DOHH2 (cell line): ENCODE data around the gene CACNA2D3.

Experiments used
- H3F3A ChIP-seq: fragments of 200-600 bp; sonication (generic), shearing (Covaris generic); 2 replicates; pipeline ENCODE4 v1.6.0; 2016; ENCODE audit warnings: antibody characterized with exemption, mild to moderate bottlenecking; ENCODE audit not compliant: control insufficient read depth, insufficient read depth
- H3K27ac ChIP-seq: fragments of 200-600 bp; sonication (generic); 2 replicates; pipeline ENCODE4 v1.5.1; 2014; ENCODE audit warnings: low read depth, mild to moderate bottlenecking, low read length, moderate library complexity
- H3K27me3 ChIP-seq: fragments of 200-600 bp; sonication (generic); 2 replicates; pipeline ENCODE4 v1.6.1; 2014; ENCODE audit warnings: mild to moderate bottlenecking, low read length, mixed read lengths; ENCODE audit not compliant: control insufficient read depth
- H3K36me3 ChIP-seq: fragments of 200-600 bp; sonication (generic); 2 replicates; pipeline ENCODE4 v1.6.1; 2014; ENCODE audit warnings: mild to moderate bottlenecking, low read length, moderate library complexity, mixed read lengths; ENCODE audit not compliant: control insufficient read depth
- H3K4me1 ChIP-seq: fragments of 200-600 bp; sonication (generic); 2 replicates; pipeline ENCODE4 v1.6.1; 2014; ENCODE audit warnings: mild to moderate bottlenecking, low read length, mixed read lengths; ENCODE audit not compliant: control insufficient read depth
- H3K4me2 ChIP-seq: fragments of 200-600 bp; sonication (generic); 2 replicates; pipeline ENCODE4 v1.6.0; 2014; ENCODE audit warnings: mild to moderate bottlenecking, low read length, moderate library complexity
- H3K4me3 ChIP-seq: fragments of 200-600 bp; sonication (generic); 2 replicates; pipeline ENCODE4 v1.5.1; 2014; ENCODE audit warnings: mild to moderate bottlenecking, low read length, mixed read lengths
- H3K79me2 ChIP-seq: fragments of 200-600 bp; sonication (generic); 2 replicates; pipeline ENCODE4 v1.6.1; 2014; ENCODE audit warnings: mild to moderate bottlenecking, low read length, mixed read lengths; ENCODE audit not compliant: control insufficient read depth
- H3K9me2 ChIP-seq: fragments of 200-600 bp; sonication (generic); replicated peaks from 2 replicates; pipeline ENCODE4 v1.6.1; 2014; ENCODE audit warnings: mild to moderate bottlenecking, low read length, mixed read lengths; ENCODE audit not compliant: control insufficient read depth
- H3K9me3 ChIP-seq: fragments of 200-600 bp; sonication (generic); 2 replicates; pipeline ENCODE4 v1.6.1; 2014; ENCODE audit warnings: antibody characterized with exemption, low read length, mixed read lengths; ENCODE audit not compliant: control insufficient read depth, insufficient read depth
- H4K20me1 ChIP-seq: fragments of 200-600 bp; sonication (generic); 2 replicates; pipeline ENCODE4 v1.6.0; 2014; ENCODE audit warnings: low read depth, mild to moderate bottlenecking, antibody characterized with exemption, low read length, moderate library complexity; ENCODE audit not compliant: control insufficient read depth, insufficient read depth
- EZH2phosphoT487 ChIP-seq: fragments of 200-600 bp; sonication (generic); IDR thresholded peaks from 2 replicates; pipeline ENCODE4 v1.6.1; 2017; ENCODE audit warnings: borderline replicate concordance, mild to moderate bottlenecking, antibody characterized with exemption, low read length, moderate library complexity, mixed read lengths
- TF ChIP-seq, protein P1 (sequence below): fragments of 200-600 bp; sonication (generic); IDR thresholded peaks from one replicate; pipeline ENCODE4 v1.5.1; 2014; ENCODE audit warnings: antibody characterized with exemption, mild to moderate bottlenecking, low read depth, low read length; ENCODE audit not compliant: poor library complexity, severe bottlenecking

CACNA2D3 gene

DNA sequence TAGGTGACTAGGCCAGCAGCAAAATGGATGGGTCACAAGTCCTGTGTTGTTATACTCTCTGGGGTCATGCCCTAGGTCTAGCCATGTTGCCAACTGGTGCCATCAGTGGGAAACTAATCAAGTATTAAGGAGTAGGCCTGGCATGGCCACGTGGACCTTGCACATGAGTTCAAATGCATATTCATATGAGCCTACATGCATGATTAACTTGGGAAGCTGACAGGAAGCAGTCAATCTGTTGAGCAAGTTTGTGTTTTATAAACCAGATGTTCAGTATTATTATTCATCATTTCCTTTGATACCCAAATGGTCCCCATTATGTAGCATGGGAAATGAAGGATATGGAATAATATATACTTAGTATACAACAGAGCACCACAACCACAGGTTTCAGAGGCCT is 710.5 kb downstream of the CACNA2D3 start:
- Histone ChIP-seq H3K4me2 (no peak overlapping the region), H3F3A (no peaks in the 10 kb centered on the region), H3K27ac (no peak overlapping the region), H4K20me1 (no peaks in the 10 kb centered on the region), H3K9me3 (no peaks in the 10 kb centered on the region; the same call in 1 of the 2 replicates), H3K4me3 (no peak overlapping the region), H3K79me2 (no peaks in the 10 kb centered on the region), H3K4me1 (no peaks in the 10 kb centered on the region), H3K36me3 (no peaks in the 10 kb centered on the region), H3K27me3 (no peaks in the 10 kb centered on the region), H3K9me2 (no peaks in the 10 kb centered on the region)
- TF ChIP-seq EZH2phosphoT487: no peak
- TF ChIP-seq, protein P1, sequence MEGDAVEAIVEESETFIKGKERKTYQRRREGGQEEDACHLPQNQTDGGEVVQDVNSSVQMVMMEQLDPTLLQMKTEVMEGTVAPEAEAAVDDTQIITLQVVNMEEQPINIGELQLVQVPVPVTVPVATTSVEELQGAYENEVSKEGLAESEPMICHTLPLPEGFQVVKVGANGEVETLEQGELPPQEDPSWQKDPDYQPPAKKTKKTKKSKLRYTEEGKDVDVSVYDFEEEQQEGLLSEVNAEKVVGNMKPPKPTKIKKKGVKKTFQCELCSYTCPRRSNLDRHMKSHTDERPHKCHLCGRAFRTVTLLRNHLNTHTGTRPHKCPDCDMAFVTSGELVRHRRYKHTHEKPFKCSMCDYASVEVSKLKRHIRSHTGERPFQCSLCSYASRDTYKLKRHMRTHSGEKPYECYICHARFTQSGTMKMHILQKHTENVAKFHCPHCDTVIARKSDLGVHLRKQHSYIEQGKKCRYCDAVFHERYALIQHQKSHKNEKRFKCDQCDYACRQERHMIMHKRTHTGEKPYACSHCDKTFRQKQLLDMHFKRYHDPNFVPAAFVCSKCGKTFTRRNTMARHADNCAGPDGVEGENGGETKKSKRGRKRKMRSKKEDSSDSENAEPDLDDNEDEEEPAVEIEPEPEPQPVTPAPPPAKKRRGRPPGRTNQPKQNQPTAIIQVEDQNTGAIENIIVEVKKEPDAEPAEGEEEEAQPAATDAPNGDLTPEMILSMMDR: no peak

DNA sequence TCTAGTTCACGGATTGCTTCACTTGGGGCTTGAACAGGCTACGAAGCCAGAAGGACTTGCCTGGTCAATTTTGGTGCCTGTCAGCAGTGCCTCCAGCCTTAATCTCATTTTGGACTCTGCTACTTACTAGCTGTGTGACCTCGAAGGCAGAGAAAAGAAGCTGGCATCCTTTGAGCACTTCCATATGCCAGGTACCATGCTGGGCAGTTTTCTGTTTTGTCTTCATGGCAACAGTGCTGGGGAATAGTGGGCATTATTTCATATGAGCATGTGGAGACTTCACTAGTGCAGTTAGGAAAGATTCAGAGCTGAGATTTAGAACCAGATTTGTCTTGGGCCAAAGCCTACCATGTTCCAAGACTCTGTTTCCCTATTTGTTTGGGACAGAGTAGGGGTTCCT is 713.3 kb downstream of the CACNA2D3 start:
- Histone ChIP-seq H3F3A (no peaks in the 10 kb centered on the region), H4K20me1 (no peaks in the 10 kb centered on the region), H3K36me3 (no peaks in the 10 kb centered on the region), H3K27me3 (no peaks in the 10 kb centered on the region), H3K9me2 (no peaks in the 10 kb centered on the region), H3K4me3 (no peak overlapping the region), H3K79me2 (no peaks in the 10 kb centered on the region), H3K4me1 (no peaks in the 10 kb centered on the region), H3K4me2 (no peak overlapping the region), H3K27ac (no peak overlapping the region), H3K9me3 (no peaks in the 10 kb centered on the region)
- TF ChIP-seq, protein P1: no peak
- no peak for TF ChIP-seq EZH2phosphoT487

DNA sequence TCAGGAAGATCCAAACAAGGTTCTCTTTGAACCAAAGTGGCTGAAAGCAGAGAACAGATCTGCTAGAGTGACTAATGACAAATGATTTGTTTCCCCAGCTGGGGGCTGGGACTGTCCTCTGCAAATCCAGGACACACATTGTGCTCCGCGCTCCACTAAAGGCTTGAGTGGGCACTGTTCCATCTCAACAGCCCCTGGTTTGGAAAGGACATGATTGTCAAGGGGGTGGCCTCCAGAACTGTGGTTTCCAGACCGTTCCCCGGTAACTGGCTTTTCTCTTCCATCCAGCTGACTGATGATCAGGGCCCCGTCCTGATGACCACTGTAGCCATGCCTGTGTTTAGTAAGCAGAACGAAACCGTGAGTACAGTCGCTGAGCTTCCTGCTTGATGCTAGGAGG is 714.5 kb downstream of the CACNA2D3 start:
- H3K4me1 ChIP-seq: no peaks in the 10 kb centered on the region
- H3K36me3 ChIP-seq: no peaks in the 10 kb centered on the region
- H3K79me2 ChIP-seq: no peaks in the 10 kb centered on the region
- no peak overlapping the region for H3K27ac ChIP-seq
- H3K9me3 ChIP-seq: no peaks in the 10 kb centered on the region
- no peak overlapping the region for H3K4me3 ChIP-seq
- no peak overlapping the region for H3K4me2 ChIP-seq
- TF ChIP-seq, protein P1: no peak
- TF ChIP-seq EZH2phosphoT487: no peak
- no peaks in the 10 kb centered on the region for H3F3A ChIP-seq
- no peaks in the 10 kb centered on the region for H3K9me2 ChIP-seq
- H4K20me1 ChIP-seq: no peaks in the 10 kb centered on the region
- H3K27me3 ChIP-seq: no peaks in the 10 kb centered on the region

DNA sequence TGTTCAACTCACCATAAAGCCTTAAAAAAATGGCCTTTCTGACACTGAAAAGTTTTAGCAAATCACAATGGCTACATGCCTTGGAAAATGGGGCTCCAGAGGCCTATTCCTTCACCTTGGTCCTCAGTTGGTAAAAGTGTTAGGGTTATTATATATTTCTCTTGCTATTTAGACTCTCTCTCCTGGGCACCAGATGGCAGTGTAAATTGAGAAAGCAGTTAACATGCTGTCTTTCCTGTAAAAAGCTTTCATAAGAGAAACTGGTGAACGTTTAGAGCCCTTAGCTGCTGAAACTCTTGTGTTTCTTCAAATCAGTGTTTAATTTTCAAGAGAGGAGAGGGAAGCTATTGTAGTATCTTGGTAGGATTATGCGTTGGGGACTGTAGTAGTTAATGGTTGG is 715.6 kb downstream of the CACNA2D3 start:
- no peaks in the 10 kb centered on the region for H4K20me1 ChIP-seq
- TF ChIP-seq EZH2phosphoT487: no peak
- TF ChIP-seq, protein P1: no peak
- H3K27me3 ChIP-seq: no peaks in the 10 kb centered on the region
- H3K9me2 ChIP-seq: no peaks in the 10 kb centered on the region
- no peaks in the 10 kb centered on the region for H3K36me3 ChIP-seq
- H3K9me3 ChIP-seq: no peaks in the 10 kb centered on the region
- H3K79me2 ChIP-seq: no peaks in the 10 kb centered on the region
- H3F3A ChIP-seq: no peaks in the 10 kb centered on the region
- H3K27ac ChIP-seq: no peak overlapping the region
- no peak overlapping the region for H3K4me2 ChIP-seq
- H3K4me1 ChIP-seq: no peaks in the 10 kb centered on the region
- no peak overlapping the region for H3K4me3 ChIP-seq
